ENCODE data around the gene SLC4A9. TPM values are rescaled to one million over a fixed set of nuclear protein-coding genes. Genes with fewer than 3 reads are reported as not detected.

The SLC4A9 gene
- total RNA-seq, 4 donors from 2014 or later = 0.48 to 3.0 (median 0.82) TPM; not detected in 1

- in situ Hi-C loops (cut with MboI; ENCODE audit: low pct_ligation_motif_present in 1 of 4, low pct_unique_long_range_greater_than_20kb in 1 of 4, low sequenced_read_pairs in 3 of 4) = loop anchor here in 1 of 4 donors (25.0 kb wide), 1 partner anchor 264 kb away; the partner anchor contains the start of genes HARS1 and HARS2
- intact Hi-C loops (cut with DNase I; ENCODE audit: low total_unique reads) = no loop called here
- no peaks in the 10 kb centered on the region for H3K9me3 ChIP-seq
- peaks cover 0 to 14% (median 5%) of the 10 kb centered on the region in 4 donors for H3K4me1 ChIP-seq
- 98 to 100% methylated on average over 2 of the region's 2 CpGs for WGBS, 2 donors (ENCODE audit: low coverage in 1 of 2)
- H3K36me3 ChIP-seq = no peaks in the 10 kb centered on the region
- H3K27ac ChIP-seq = no peak overlapping the region
- DNase-seq = no peak
- no peak overlapping the region for H3K4me3 ChIP-seq
- no peak for TF ChIP-seq CTCF (IDR thresholded peaks at IDR 0.05)
- no peak for TF ChIP-seq EP300 (IDR thresholded peaks at IDR 0.05; ENCODE audit: low read depth)
- no peak for TF ChIP-seq POLR2A (IDR thresholded peaks at IDR 0.05)
- no peak for TF ChIP-seq POLR2AphosphoS5 (IDR thresholded peaks at IDR 0.05)
- H3K27me3 ChIP-seq = no peaks in the 10 kb centered on the region
Observed at GRCh38 chr5:140423609-140424008, 63.6 kb downstream of the SLC4A9 start.

GRCh38 chr5:140424135-140424534 is 64.1 kb downstream of the SLC4A9 start:
- in situ Hi-C loops (cut with MboI; ENCODE audit: low pct_ligation_motif_present in 1 of 4, low pct_unique_long_range_greater_than_20kb in 1 of 4, low sequenced_read_pairs in 3 of 4) = loop anchor here in 1 of 4 donors (25.0 kb wide), 1 partner anchor 263 kb away; the partner anchor contains the start of genes HARS1 and HARS2
- TF ChIP-seq POLR2A (IDR thresholded peaks at IDR 0.05) (no peak), CTCF (IDR thresholded peaks at IDR 0.05) (no peak), POLR2AphosphoS5 (IDR thresholded peaks at IDR 0.05) (no peak)
- intact Hi-C loops (cut with DNase I; ENCODE audit: low total_unique reads) = no loop called here
- H3K4me3 ChIP-seq = no peak overlapping the region
- no peak for DNase-seq
- H3K4me1 ChIP-seq = peaks cover 0 to 14% (median 5%) of the 10 kb centered on the region in 4 donors
- no peaks in the 10 kb centered on the region for H3K27me3 ChIP-seq
- H3K27ac ChIP-seq = no peak overlapping the region
- H3K9me3 ChIP-seq = no peaks in the 10 kb centered on the region
- H3K36me3 ChIP-seq = no peaks in the 10 kb centered on the region
- WGBS, 2 donors (ENCODE audit: low coverage in 1 of 2) = 82 to 87% methylated on average over 3 of the region's 3 CpGs

Small RNA genes within 50 kb of the gene (small RNA-seq; reads per million reads assigned to genes)
- 0 reads per million in 4 donors for gene RNU4-14P

Other genes starting within 250 kb of the SLC4A9 start
- gene PURA, start 246.1 kb upstream of the SLC4A9 start, total RNA-seq = 10 to 100 TPM in 3 of 4 donors, 1 to 10 TPM in 1; 7.4 to 34.6 (median 18.8) TPM
- gene IGIP, start 234.3 kb upstream of the SLC4A9 start, total RNA-seq = 10 to 100 TPM; 12.8 to 22.4 (median 20.5) TPM
- 100 to 1,000 TPM in 2 of 4 donors, 10 to 100 TPM in 2; 32.8 to 264 (median 107) TPM for gene CYSTM1, start 185.0 kb upstream of the SLC4A9 start, total RNA-seq
- gene PFDN1, start 57.1 kb upstream of the SLC4A9 start, total RNA-seq = 100 to 1,000 TPM in 2 of 4 donors, 10 to 100 TPM in 2; 72.9 to 230 (median 98.4) TPM
- gene HBEGF, start 13.6 kb upstream of the SLC4A9 start, total RNA-seq = 10 to 100 TPM; 10.5 to 40.0 (median 35.6) TPM
- gene ANKHD1, start 41.6 kb downstream of the SLC4A9 start, total RNA-seq = 100 to 1,000 TPM; 113 to 212 (median 164) TPM
- 10 to 100 TPM in 3 of 4 donors, not detected in 1; 18.0 to 56.0 (median 27.5) TPM for gene EIF4EBP3, start 187.5 kb downstream of the SLC4A9 start, total RNA-seq
- 10 to 100 TPM; 19.9 to 36.3 (median 26.5) TPM for gene SRA1, start 197.3 kb downstream of the SLC4A9 start, total RNA-seq
- gene APBB3, start 204.4 kb downstream of the SLC4A9 start, total RNA-seq = 10 to 100 TPM; 20.1 to 42.5 (median 37.4) TPM
- 10 to 100 TPM; 39.4 to 75.5 (median 52.6) TPM for gene SLC35A4, start 204.6 kb downstream of the SLC4A9 start, total RNA-seq

Data from transverse colon (tissue), 4 donors.